GM23338 (cell line): ENCODE data around the gene MLST8. TPM values are rescaled to one million over a fixed set of nuclear protein-coding genes. Genes with fewer than 3 reads are reported as not detected.
A peak's percentile ranks its signal among the peaks of the same experiment; 100 is the strongest.
"Not testable (repeated sequence)": the region's sequence is repeated elsewhere in the genome, so short reads cannot be mapped to it uniquely, and the experiment has no call there.

ENCODE experiments used
- ATAC-seq: fragments of 200-7000 bp; cut with Tn5 transposase; 3 replicates; pipeline ENCODE4 v1.9.1; 2020
- DNase-seq: peaks from one replicate; pipeline ENCODE4 v3.0.0-alpha.2; 2015; ENCODE audit warnings: low spot score
- H2AFZ ChIP-seq: fragments of 200-600 bp; sonication (generic); 2 replicates; pipeline ENCODE4 v1.8.0; 2016; ENCODE audit warnings: antibody characterized with exemption, mild to moderate bottlenecking, moderate library complexity
- H3F3A ChIP-seq: fragments of 200-600 bp; sonication (generic); replicated peaks from 2 replicates; pipeline ENCODE4 v1.8.0; 2017; ENCODE audit warnings: antibody characterized with exemption, mixed run types, low read depth
- H3K27ac ChIP-seq: fragments of 200-600 bp; sonication (generic); 2 replicates; pipeline ENCODE4 v1.6.1; 2016; ENCODE audit warnings: low read depth
- H3K27me3 ChIP-seq: fragments of 200-600 bp; sonication (generic); 2 replicates; pipeline ENCODE4 v1.8.0; 2016; ENCODE audit warnings: mild to moderate bottlenecking, mixed run types, moderate library complexity; ENCODE audit not compliant: insufficient read depth
- H3K36me3 ChIP-seq: fragments of 200-600 bp; sonication (generic); 2 replicates; pipeline ENCODE4 v1.8.0; 2016; ENCODE audit warnings: mild to moderate bottlenecking; ENCODE audit not compliant: insufficient read depth
- H3K4me1 ChIP-seq: fragments of 200-600 bp; sonication (generic); 2 replicates; pipeline ENCODE4 v1.8.0; 2016; ENCODE audit warnings: mild to moderate bottlenecking, moderate library complexity; ENCODE audit not compliant: insufficient read depth
- H3K4me2 ChIP-seq: fragments of 200-600 bp; sonication (generic); 2 replicates; pipeline ENCODE4 v1.7.1; 2017; ENCODE audit warnings: mixed run types
- H3K4me3 ChIP-seq: fragments of 200-600 bp; sonication (generic); 2 replicates; pipeline ENCODE4 v1.6.1; 2016; ENCODE audit warnings: mixed run types
- H3K79me2 ChIP-seq: fragments of 200-600 bp; sonication (generic); replicated peaks from 2 replicates; pipeline ENCODE4 v1.8.0; 2017; ENCODE audit warnings: mild to moderate bottlenecking; ENCODE audit not compliant: insufficient read depth
- H3K9me2 ChIP-seq: fragments of 200-600 bp; sonication (generic); 2 replicates; pipeline ENCODE4 v1.8.0; 2017; ENCODE audit not compliant: insufficient read depth
- H4K20me1 ChIP-seq: fragments of 200-600 bp; sonication (generic); replicated peaks from 2 replicates; pipeline ENCODE4 v1.8.0; 2017; ENCODE audit warnings: mild to moderate bottlenecking; ENCODE audit not compliant: insufficient read depth
- H3K27ac Mint-ChIP-seq: 2 replicates; pipeline ENCODE4 v1.8.0; 2020; ENCODE audit warnings: inconsistent platforms, mild to moderate bottlenecking, moderate library complexity, mixed read lengths
- H3K27me3 Mint-ChIP-seq: 3 replicates; pipeline ENCODE4 v1.8.0; 2022; ENCODE audit warnings: low read depth, mild to moderate bottlenecking, moderate library complexity, mixed read lengths, inconsistent platforms; ENCODE audit not compliant: insufficient read depth, poor library complexity
- H3K36me3 Mint-ChIP-seq: 3 replicates; pipeline ENCODE4 v1.8.0; 2021; ENCODE audit warnings: low read depth, mild to moderate bottlenecking, inconsistent platforms, moderate library complexity, mixed read lengths
- H3K4me1 Mint-ChIP-seq: 3 replicates; pipeline ENCODE4 v1.8.0; 2020; ENCODE audit warnings: mild to moderate bottlenecking, inconsistent platforms, mixed read lengths
- H3K4me3 Mint-ChIP-seq: 3 replicates; pipeline ENCODE4 v1.8.0; 2021; ENCODE audit warnings: moderate library complexity, mild to moderate bottlenecking, inconsistent platforms, mixed read lengths
- H3K9me3 Mint-ChIP-seq: 3 replicates; pipeline ENCODE4 v1.8.0; 2020; ENCODE audit warnings: moderate library complexity, mild to moderate bottlenecking, inconsistent platforms, mixed read lengths
- EZH2 ChIP-seq: fragments of 200-600 bp; sonication (generic); IDR thresholded peaks from one replicate; pipeline ENCODE4 v1.8.0; 2017; ENCODE audit warnings: antibody characterized with exemption, mild to moderate bottlenecking, low read depth; ENCODE audit not compliant: unreplicated experiment
- EZH2phosphoT487 ChIP-seq: fragments of 200-600 bp; sonication (generic); IDR thresholded peaks from one replicate; pipeline ENCODE4 v1.8.1; 2018; ENCODE audit warnings: antibody characterized with exemption; ENCODE audit not compliant: unreplicated experiment
- REST ChIP-seq: IDR thresholded peaks from one replicate; pipeline ENCODE4 v1.6.1; 2018; ENCODE audit warnings: antibody characterized with exemption; ENCODE audit not compliant: unreplicated experiment
- STAT1 ChIP-seq: IDR thresholded peaks from one replicate; pipeline ENCODE4 v1.6.1; 2016; ENCODE audit warnings: antibody characterized with exemption; ENCODE audit not compliant: unreplicated experiment
- ZNF114 ChIP-seq: fragments of 250-450 bp; sonication (Bioruptor Pico); IDR thresholded peaks from 2 replicates; pipeline ENCODE4 v1.5.0; 2020; ENCODE audit warnings: mild to moderate bottlenecking, moderate library complexity
- ZNF331 ChIP-seq: fragments of 250-450 bp; sonication (Bioruptor Pico); IDR thresholded peaks from 2 replicates; pipeline ENCODE4 v1.5.0; 2020; ENCODE audit warnings: low read depth, mild to moderate bottlenecking, moderate library complexity
- ZNF462 ChIP-seq: fragments of 250-450 bp; sonication (Bioruptor Pico); IDR thresholded peaks from 2 replicates; pipeline ENCODE4 v1.5.0; 2020; ENCODE audit warnings: mild to moderate bottlenecking, moderate library complexity
- polyA plus RNA-seq: library from polyadenylated mRNA; unstranded; fragments of >200 nt; fragmentation: Nextera tagmentation; extraction: Ambion mirVana; gene quantifications from 2 replicates; pipeline ENCODE4 v1.2.1, GENCODE V29; 2016
- total RNA-seq: library from RNA; depleted of rRNA; stranded (reverse); fragments of >200 nt; shearing (Covaris generic); gene quantifications from 2 replicates; pipeline ENCODE4 v1.2.3, GENCODE V29; 2014

MLST8 gene
- total and polyA plus RNA-seq, 2 experiments from 2014 or later = 58.8 to 138 TPM

GRCh38 chr16:2200313-2200712 is 4.9 kb upstream of the MLST8 start (continued):
- no peak for TF ChIP-seq ZNF462
- TF ChIP-seq STAT1 = no peak

- H3K4me3 Mint-ChIP-seq = peak overlapping the region; percentile 7; the same call in 1 of the 3 replicates
These were observed 2.0 kb upstream of the MLST8 start for GRCh38 chr16:2203119-2203688.

GRCh38 chr16:2204416-2205103 is 694 bp upstream of the MLST8 start:
- no peaks in the 10 kb centered on the region for H3K36me3 ChIP-seq
- H3K79me2 ChIP-seq = no peaks in the 10 kb centered on the region
- peaks cover 18% of the 10 kb centered on the region for H3K27me3 ChIP-seq
- DNase-seq (no peak), ATAC-seq (peak; percentile 16)
- peak overlapping the region; percentile 84 for H3K4me3 Mint-ChIP-seq
- no peaks in the 10 kb centered on the region for H4K20me1 ChIP-seq
- H3K27me3 Mint-ChIP-seq = peaks cover 25% of the 10 kb centered on the region
- no peaks in the 10 kb centered on the region for H3K9me2 ChIP-seq
- H2AFZ ChIP-seq = peak overlapping the region; percentile 100
- H3K27ac ChIP-seq = no peak overlapping the region
- H3F3A ChIP-seq = peaks cover 3% of the 10 kb centered on the region; the same call in 1 of the 2 replicates
- H3K27ac Mint-ChIP-seq = peak overlapping the region; percentile 8
- peaks cover 14% of the 10 kb centered on the region for H3K36me3 Mint-ChIP-seq
- H3K4me1 ChIP-seq = peaks cover 4% of the 10 kb centered on the region; the same call in 1 of the 2 replicates
- H3K4me1 Mint-ChIP-seq = peaks cover 13% of the 10 kb centered on the region
- H3K9me3 Mint-ChIP-seq = no peaks in the 10 kb centered on the region
- peak overlapping the region; percentile 95 for H3K4me2 ChIP-seq
- peak overlapping the region; percentile 95 for H3K4me3 ChIP-seq
- no peak for TF ChIP-seq EZH2phosphoT487
- no peak for TF ChIP-seq REST
- no peak for TF ChIP-seq EZH2
- no peak for TF ChIP-seq ZNF114 (CRISPR knock-in tag)
- no peak for TF ChIP-seq STAT1
- no peak for TF ChIP-seq ZNF331 (CRISPR knock-in tag)

More at GRCh38 chr16:2203119-2203688, 2.0 kb upstream of the MLST8 start:
- not testable (repeated sequence) for H3K9me3 Mint-ChIP-seq, H3F3A ChIP-seq, H3K27ac ChIP-seq, DNase-seq, ATAC-seq, H3K9me2 ChIP-seq, H3K79me2 ChIP-seq, H3K4me3 ChIP-seq, H3K4me1 ChIP-seq, H4K20me1 ChIP-seq, H3K36me3 ChIP-seq, H2AFZ ChIP-seq, H3K27ac Mint-ChIP-seq, H3K4me2 ChIP-seq
- H3K36me3 Mint-ChIP-seq = peaks cover 14% of the 10 kb centered on the region
- H3K4me1 Mint-ChIP-seq = peaks cover 13% of the 10 kb centered on the region
- peaks cover 32% of the 10 kb centered on the region for H3K27me3 Mint-ChIP-seq
- peaks cover 29% of the 10 kb centered on the region for H3K27me3 ChIP-seq
